Loucy (cell line): ENCODE results near the gene SYP.

Experiments used
- H2AFZ ChIP-seq: fragments of 200-600 bp; sonication (generic); 2 replicates; pipeline ENCODE4 v1.6.0; 2016; ENCODE audit warnings: antibody characterized with exemption, mild to moderate bottlenecking, low read length, moderate library complexity
- H3F3A ChIP-seq: fragments of 200-600 bp; 2 replicates; pipeline ENCODE4 v1.6.0; 2016; ENCODE audit warnings: antibody characterized with exemption, low read depth, mild to moderate bottlenecking
- H3K27me3 ChIP-seq: fragments of 200-600 bp; sonication (generic); 2 replicates; pipeline ENCODE4 v1.6.1; 2014; ENCODE audit warnings: low read length, mild to moderate bottlenecking; ENCODE audit not compliant: insufficient read depth, poor library complexity, severe bottlenecking
- H3K36me3 ChIP-seq: fragments of 200-600 bp; sonication (generic); 2 replicates; pipeline ENCODE4 v1.6.1; 2016; ENCODE audit warnings: low read length; ENCODE audit not compliant: insufficient read depth
- H3K4me1 ChIP-seq: fragments of 200-600 bp; sonication (generic); 2 replicates; pipeline ENCODE4 v1.5.1; 2014; ENCODE audit warnings: low read length, mild to moderate bottlenecking; ENCODE audit not compliant: insufficient read depth, poor library complexity, severe bottlenecking
- H3K4me2 ChIP-seq: fragments of 200-600 bp; sonication (generic); 2 replicates; pipeline ENCODE4 v1.6.0; 2014; ENCODE audit warnings: antibody characterized with exemption, low read length, low read depth, mild to moderate bottlenecking; ENCODE audit not compliant: poor library complexity, severe bottlenecking
- H3K4me3 ChIP-seq: fragments of 200-600 bp; sonication (generic); 2 replicates; pipeline ENCODE4 v1.5.1; 2014; ENCODE audit warnings: low read length, mild to moderate bottlenecking, mixed read lengths; ENCODE audit not compliant: poor library complexity, severe bottlenecking
- H3K79me2 ChIP-seq: fragments of 200-600 bp; sonication (generic); 2 replicates; pipeline ENCODE4 v1.6.1; 2014; ENCODE audit warnings: low read length; ENCODE audit not compliant: insufficient read depth
- H3K9ac ChIP-seq: fragments of 200-600 bp; sonication (generic); 2 replicates; pipeline ENCODE4 v1.6.0; 2014; ENCODE audit warnings: mild to moderate bottlenecking, low read depth, low read length, moderate library complexity; ENCODE audit not compliant: poor library complexity, severe bottlenecking
- H3K9me2 ChIP-seq: fragments of 200-600 bp; sonication (generic); replicated peaks from 2 replicates; pipeline ENCODE4 v1.6.1; 2016; ENCODE audit warnings: low read depth, low read length, mixed read lengths
- H3K9me3 ChIP-seq: fragments of 200-600 bp; sonication (generic); 2 replicates; pipeline ENCODE4 v1.6.1; 2014; ENCODE audit warnings: mild to moderate bottlenecking, antibody characterized with exemption, low read length, low read depth; ENCODE audit not compliant: insufficient read depth
- H4K20me1 ChIP-seq: fragments of 200-600 bp; sonication (generic); 2 replicates; pipeline ENCODE4 v1.6.0; 2014; ENCODE audit warnings: antibody characterized with exemption, low read length, mild to moderate bottlenecking; ENCODE audit not compliant: insufficient read depth, poor library complexity, severe bottlenecking
- CTCF ChIP-seq: fragments of 200-600 bp; sonication (generic); conservative IDR thresholded peaks from 2 replicates; pipeline ENCODE4 v1.5.1; 2014; ENCODE audit warnings: mild to moderate bottlenecking, antibody characterized with exemption, low read length
- EZH2phosphoT487 ChIP-seq: fragments of 200-600 bp; IDR thresholded peaks from 2 replicates; pipeline ENCODE4 v1.6.1; 2018; ENCODE audit warnings: antibody characterized with exemption, mild to moderate bottlenecking, moderate library complexity, borderline replicate concordance

The SYP gene

DNA sequence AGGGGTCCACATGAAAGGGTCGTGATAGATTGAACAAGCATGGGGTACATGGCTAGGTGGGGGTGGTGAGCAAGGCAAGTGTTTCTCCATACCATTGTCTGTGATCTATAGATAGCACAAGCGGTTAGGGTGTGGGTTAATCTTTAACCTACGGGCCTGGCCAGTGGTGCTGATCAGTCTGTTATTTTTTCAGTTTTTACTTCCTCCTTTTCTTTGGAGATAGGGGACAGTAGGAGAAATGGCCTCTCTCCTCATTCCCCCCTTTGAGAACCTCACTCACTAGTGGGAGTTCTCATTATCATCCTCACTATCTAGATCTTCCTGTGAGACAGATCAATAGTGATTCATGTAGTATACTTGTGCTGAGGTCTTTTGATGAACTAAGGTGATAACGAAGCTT, 60.3 kb downstream of the SYP start:
- no peaks in the 10 kb centered on the region for H3K9me2 ChIP-seq
- no peak overlapping the region for H3K9ac ChIP-seq
- no peak overlapping the region for H3K4me3 ChIP-seq
- TF ChIP-seq CTCF (no peak), EZH2phosphoT487 (no peak)
- H2AFZ ChIP-seq: no peak overlapping the region
- H3K9me3 ChIP-seq: peaks cover 3% of the 10 kb centered on the region; the same call in 1 of the 2 replicates
- H3K79me2 ChIP-seq: no peaks in the 10 kb centered on the region
- H4K20me1 ChIP-seq: no peaks in the 10 kb centered on the region
- H3K4me1 ChIP-seq: no peaks in the 10 kb centered on the region
- H3F3A ChIP-seq: no peaks in the 10 kb centered on the region
- no peak overlapping the region for H3K4me2 ChIP-seq
- H3K27me3 ChIP-seq: no peaks in the 10 kb centered on the region
- no peaks in the 10 kb centered on the region for H3K36me3 ChIP-seq
